ENCODE measurements around the gene GNAQ. TPM values are rescaled to one million over a fixed set of nuclear protein-coding genes. Genes with fewer than 3 reads are reported as not detected.

The GNAQ gene
- total and polyA plus RNA-seq, 4 experiments from 2014 or later = 6.9 to 57.2 (median 34.5) TPM

DNA sequence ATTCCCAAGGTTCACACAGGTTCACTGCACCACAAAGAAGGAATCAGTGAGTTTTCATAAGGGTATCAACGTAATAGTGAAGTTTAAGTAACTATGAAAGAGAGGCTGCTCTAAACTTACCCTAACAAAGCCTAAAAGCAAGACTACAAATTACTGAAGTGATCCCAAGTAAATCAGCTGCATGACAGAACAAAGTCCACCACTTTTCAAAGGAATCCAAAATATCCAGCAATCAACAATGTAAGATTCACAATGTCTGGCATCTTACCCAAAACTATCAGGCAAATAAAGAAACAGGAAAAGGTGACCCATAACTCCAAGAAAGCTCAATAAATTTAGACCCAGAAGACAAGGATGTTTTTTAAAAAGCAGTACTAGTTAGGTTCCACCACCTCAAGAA lies 70.1 kb downstream of the GNAQ start:
- Mint-ChIP-seq H3K36me3 (peaks cover 2 to 6% of the 10 kb centered on the region in 2 donors), H3K9me3 (no peaks in the 10 kb centered on the region), H3K4me1 (peaks cover 56 to 77% (median 62%) of the 10 kb centered on the region in 4 donors), H3K4me3 (no peak overlapping the region), H3K27me3 (no peaks in the 10 kb centered on the region), H3K27ac (no peak overlapping the region)
- Histone ChIP-seq H3K27ac (ENCODE audit: low read depth, low read length) (no peak overlapping the region), H3K4me1 (ENCODE audit: insufficient read depth, low read length) (peaks cover 32% of the 10 kb centered on the region), H3K4me3 (ENCODE audit: low read length in 2 of 2) (no peak overlapping the region), H3K27me3 (ENCODE audit: insufficient read depth, low read length) (no peaks in the 10 kb centered on the region), H3K36me3 (ENCODE audit: insufficient read depth, low read length) (no peaks in the 10 kb centered on the region), H3K9me3 (ENCODE audit: control insufficient read depth in 1 of 2, low read length in 2 of 2) (no peaks in the 10 kb centered on the region)
- POLR2A ChIA-PET (ENCODE audit: partially characterized antibody) = no interaction called here
- CTCF ChIA-PET (ENCODE audit: partially characterized antibody) = interaction anchor here (2.4 kb wide), 1 partner anchor 16 kb away, joined by 18 read pairs; no protein-coding TSS in a partner anchor
- intact Hi-C loops (cut with micrococcal nuclease) = no loop called here
- DNase-seq = no peak

GRCh38 chr9:77960356-77961153 lies 71.1 kb downstream of the GNAQ start:
- Mint-ChIP-seq H3K36me3 (peaks cover 0 to 6% of the 10 kb centered on the region in 2 donors), H3K27me3 (no peaks in the 10 kb centered on the region), H3K27ac (no peak overlapping the region), H3K9me3 (no peaks in the 10 kb centered on the region), H3K4me1 (peaks cover 50 to 73% (median 56%) of the 10 kb centered on the region in 4 donors), H3K4me3 (no peak overlapping the region)
- H3K27ac ChIP-seq (ENCODE audit: low read depth, low read length) = no peak overlapping the region
- H3K4me3 ChIP-seq (ENCODE audit: low read length in 2 of 2) = no peak overlapping the region
- ChIA-PET CTCF (ENCODE audit: partially characterized antibody) (interaction anchor here (2.4 kb wide), 1 partner anchor 17 kb away, joined by 18 read pairs; no protein-coding TSS in a partner anchor), POLR2A (ENCODE audit: partially characterized antibody) (no interaction called here)
- no peak for DNase-seq
- intact Hi-C loops (cut with micrococcal nuclease) = no loop called here
- H3K27me3 ChIP-seq (ENCODE audit: insufficient read depth, low read length) = no peaks in the 10 kb centered on the region
- H3K9me3 ChIP-seq (ENCODE audit: control insufficient read depth in 1 of 2, low read length in 2 of 2) = no peaks in the 10 kb centered on the region
- peaks cover 27% of the 10 kb centered on the region for H3K4me1 ChIP-seq (ENCODE audit: insufficient read depth, low read length)
- no peaks in the 10 kb centered on the region for H3K36me3 ChIP-seq (ENCODE audit: insufficient read depth, low read length)

DNA sequence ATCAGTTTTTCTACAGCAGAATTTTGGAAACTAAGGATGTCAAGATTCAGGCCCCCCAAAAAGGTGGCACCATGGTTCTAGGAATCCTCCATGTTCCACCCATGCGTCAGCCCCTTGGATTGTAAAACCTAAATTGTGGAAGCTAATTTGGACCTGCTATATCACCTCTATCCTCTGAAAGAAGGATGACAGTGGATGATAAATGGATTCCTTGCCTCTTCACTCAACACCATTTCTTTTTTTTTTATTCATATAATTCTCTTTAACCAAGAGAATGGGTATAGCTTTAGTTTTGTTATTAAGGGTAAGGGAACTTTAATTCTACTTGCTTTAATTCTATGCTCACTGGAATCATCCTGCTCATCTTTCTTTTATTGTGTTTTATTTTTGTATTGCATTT lies 71.8 kb downstream of the GNAQ start:
- Histone ChIP-seq H3K9me3 (ENCODE audit: control insufficient read depth in 1 of 2, low read length in 2 of 2) (no peaks in the 10 kb centered on the region), H3K4me3 (ENCODE audit: low read length in 2 of 2) (no peak overlapping the region), H3K36me3 (ENCODE audit: insufficient read depth, low read length) (no peaks in the 10 kb centered on the region), H3K4me1 (ENCODE audit: insufficient read depth, low read length) (peaks cover 24% of the 10 kb centered on the region), H3K27ac (ENCODE audit: low read depth, low read length) (no peak overlapping the region), H3K27me3 (ENCODE audit: insufficient read depth, low read length) (no peaks in the 10 kb centered on the region)
- no peak for DNase-seq
- Mint-ChIP-seq H3K4me1 (peaks cover 47 to 68% (median 55%) of the 10 kb centered on the region in 4 donors), H3K4me3 (no peak overlapping the region), H3K27me3 (no peaks in the 10 kb centered on the region), H3K36me3 (peaks cover 0 to 6% of the 10 kb centered on the region in 2 donors), H3K27ac (no peak overlapping the region), H3K9me3 (no peaks in the 10 kb centered on the region)
- intact Hi-C loops (cut with micrococcal nuclease) = no loop called here
- POLR2A ChIA-PET (ENCODE audit: partially characterized antibody) = no interaction called here
- CTCF ChIA-PET (ENCODE audit: partially characterized antibody) = interaction anchor here (2.4 kb wide), 1 partner anchor 17 kb away, joined by 18 read pairs; no protein-coding TSS in a partner anchor

DNA sequence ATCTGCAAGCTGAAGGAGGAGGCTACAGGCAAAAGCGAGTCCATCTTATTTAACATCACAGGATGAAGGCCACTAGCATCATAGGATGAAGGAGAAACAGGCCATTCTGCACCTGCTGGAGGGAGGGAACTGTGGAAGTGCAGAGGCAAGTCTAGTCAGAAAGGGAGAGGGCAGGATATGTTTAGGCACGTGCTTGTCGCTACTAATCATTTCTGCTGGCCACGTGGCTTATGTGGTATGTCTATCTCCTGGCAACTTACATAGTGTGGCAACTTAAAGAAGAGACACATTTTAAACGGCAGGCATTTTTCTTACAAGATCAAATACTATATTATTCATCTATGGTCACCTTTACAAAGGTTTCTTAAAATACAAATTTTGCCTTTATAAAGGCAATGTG lies 74.0 kb downstream of the GNAQ start:
- no peaks in the 10 kb centered on the region for H3K36me3 Mint-ChIP-seq
- H3K9me3 Mint-ChIP-seq = no peaks in the 10 kb centered on the region
- intact Hi-C loops (cut with micrococcal nuclease) = no loop called here
- Histone ChIP-seq H3K27me3 (ENCODE audit: insufficient read depth, low read length) (no peaks in the 10 kb centered on the region), H3K9me3 (ENCODE audit: control insufficient read depth in 1 of 2, low read length in 2 of 2) (no peaks in the 10 kb centered on the region), H3K4me1 (ENCODE audit: insufficient read depth, low read length) (peaks cover 30% of the 10 kb centered on the region), H3K36me3 (ENCODE audit: insufficient read depth, low read length) (no peaks in the 10 kb centered on the region), H3K4me3 (ENCODE audit: low read length in 2 of 2) (no peak overlapping the region), H3K27ac (ENCODE audit: low read depth, low read length) (no peak overlapping the region)
- H3K4me1 Mint-ChIP-seq = peaks cover 52 to 81% (median 60%) of the 10 kb centered on the region in 4 donors
- ChIA-PET POLR2A (ENCODE audit: partially characterized antibody) (interaction anchor here (0.6 kb wide), 2 partner anchors 162 to 335 kb away, joined by 3 read pairs; no protein-coding TSS in a partner anchor), CTCF (ENCODE audit: partially characterized antibody) (no interaction called here)
- H3K27ac Mint-ChIP-seq = peak overlapping the region in 1 of 7 donors; percentile 6
- peak overlapping the region in 4 of 8 donors; percentile 12 to 29 (median 23) for H3K4me3 Mint-ChIP-seq
- H3K27me3 Mint-ChIP-seq = no peaks in the 10 kb centered on the region
- DNase-seq = no peak

GRCh38 chr9:77956555-77956954 lies 75.1 kb downstream of the GNAQ start:
- Mint-ChIP-seq H3K27ac (no peak overlapping the region), H3K4me1 (peaks cover 48 to 76% (median 55%) of the 10 kb centered on the region in 4 donors), H3K4me3 (no peak overlapping the region), H3K36me3 (peaks cover 0 to 2% of the 10 kb centered on the region in 2 donors), H3K9me3 (no peaks in the 10 kb centered on the region), H3K27me3 (no peaks in the 10 kb centered on the region)
- ChIA-PET CTCF (ENCODE audit: partially characterized antibody) (interaction anchor here (2.0 kb wide), 1 partner anchor 21 kb away, joined by 7 read pairs; no protein-coding TSS in a partner anchor), POLR2A (ENCODE audit: partially characterized antibody) (no interaction called here)
- no peak overlapping the region for H3K27ac ChIP-seq (ENCODE audit: low read depth, low read length)
- peaks cover 28% of the 10 kb centered on the region for H3K4me1 ChIP-seq (ENCODE audit: insufficient read depth, low read length)
- intact Hi-C loops (cut with micrococcal nuclease) = no loop called here
- no peaks in the 10 kb centered on the region for H3K9me3 ChIP-seq (ENCODE audit: control insufficient read depth in 1 of 2, low read length in 2 of 2)
- no peaks in the 10 kb centered on the region for H3K36me3 ChIP-seq (ENCODE audit: insufficient read depth, low read length)
- H3K27me3 ChIP-seq (ENCODE audit: insufficient read depth, low read length) = no peaks in the 10 kb centered on the region
- no peak overlapping the region for H3K4me3 ChIP-seq (ENCODE audit: low read length in 2 of 2)
- DNase-seq = no peak

- POLR2A ChIA-PET (ENCODE audit: partially characterized antibody) = no interaction called here
- H3K4me3 Mint-ChIP-seq = peak overlapping the region in 2 of 8 donors; percentile 26 to 43
- no peaks in the 10 kb centered on the region for H3K9me3 ChIP-seq (ENCODE audit: control insufficient read depth in 1 of 2, low read length in 2 of 2)
- H3K27ac Mint-ChIP-seq = peak overlapping the region in 3 of 7 donors; percentile 35 to 57 (median 48)
- no peak overlapping the region for H3K4me3 ChIP-seq (ENCODE audit: low read length in 2 of 2)
- peaks cover 0 to 2% of the 10 kb centered on the region in 2 donors for H3K36me3 Mint-ChIP-seq
- intact Hi-C loops (cut with micrococcal nuclease) = no loop called here
- no peaks in the 10 kb centered on the region for H3K9me3 Mint-ChIP-seq
- CTCF ChIA-PET (ENCODE audit: partially characterized antibody) = interaction anchor here (2.0 kb wide), 1 partner anchor 23 kb away, joined by 7 read pairs; no protein-coding TSS in a partner anchor
- no peaks in the 10 kb centered on the region for H3K27me3 ChIP-seq (ENCODE audit: insufficient read depth, low read length)
- peaks cover 31% of the 10 kb centered on the region for H3K4me1 ChIP-seq (ENCODE audit: insufficient read depth, low read length)
- no peak overlapping the region for H3K27ac ChIP-seq (ENCODE audit: low read depth, low read length)
- H3K4me1 Mint-ChIP-seq = peaks cover 49 to 71% (median 58%) of the 10 kb centered on the region in 4 donors
- H3K27me3 Mint-ChIP-seq = no peaks in the 10 kb centered on the region
- no peaks in the 10 kb centered on the region for H3K36me3 ChIP-seq (ENCODE audit: insufficient read depth, low read length)
- no peak for DNase-seq
Observed at GRCh38 chr9:77954666-77955015, 77.0 kb downstream of the GNAQ start.

GRCh38 chr9:77954013-77954665 lies 77.5 kb downstream of the GNAQ start:
- ChIA-PET POLR2A (ENCODE audit: partially characterized antibody) (no interaction called here), CTCF (ENCODE audit: partially characterized antibody) (no interaction called here)
- H3K36me3 Mint-ChIP-seq = peaks cover 0 to 2% of the 10 kb centered on the region in 2 donors
- intact Hi-C loops (cut with micrococcal nuclease) = no loop called here
- Histone ChIP-seq H3K9me3 (ENCODE audit: control insufficient read depth in 1 of 2, low read length in 2 of 2) (no peaks in the 10 kb centered on the region), H3K4me1 (ENCODE audit: insufficient read depth, low read length) (peaks cover 31% of the 10 kb centered on the region), H3K36me3 (ENCODE audit: insufficient read depth, low read length) (no peaks in the 10 kb centered on the region), H3K27ac (ENCODE audit: low read depth, low read length) (no peak overlapping the region), H3K4me3 (ENCODE audit: low read length in 2 of 2) (no peak overlapping the region), H3K27me3 (ENCODE audit: insufficient read depth, low read length) (no peaks in the 10 kb centered on the region)
- no peak for DNase-seq
- H3K9me3 Mint-ChIP-seq = no peaks in the 10 kb centered on the region
- no peaks in the 10 kb centered on the region for H3K27me3 Mint-ChIP-seq
- peak overlapping the region in 2 of 8 donors; percentile 26 to 43 for H3K4me3 Mint-ChIP-seq
- peak overlapping the region in 3 of 7 donors; percentile 35 to 57 (median 48) for H3K27ac Mint-ChIP-seq
- H3K4me1 Mint-ChIP-seq = peaks cover 49 to 74% (median 60%) of the 10 kb centered on the region in 4 donors
